Cardiac septum (tissue), 1 donor: ENCODE measurements around the gene RITA1. TPM values are rescaled to one million over a fixed set of nuclear protein-coding genes. Genes with fewer than 3 reads are reported as not detected.

Experiments used
- DNase-seq: peaks from one replicate; pipeline ENCODE4 v3.0.0-alpha.2; 2020; ENCODE audit warnings: low spot score
- intact Hi-C: fragments of 100-400 bp; cut with DNase I; formaldehyde crosslinking; loops from one replicate; pipeline ENCODE4 v1.14.0; 2022
- microRNA-seq: library from miRNA; unstranded; fragments of <30 nt; microRNA quantifications from one replicate; pipeline ENCODE4 v1.2.0, GENCODE V29; 2020
- total RNA-seq: library from RNA; stranded (reverse); fragmentation: NEBNext Ultra II Directional; extraction: Animal tissue kit (Norgen Biotek cat#: 25700); gene quantifications from one replicate; pipeline ENCODE4 v1.2.1, GENCODE V29; 2021
- donor health status: DM: no; HTN: no; CAD: no.

Gene RITA1
- total RNA-seq, 1 donor from 2014 or later: 11.0 TPM

- DNase-seq: peak; percentile 33
- intact Hi-C loops: loop anchor here (5.0 kb wide), 1 partner anchor 34 kb away; no protein-coding TSS in a partner anchor
Measured at GRCh38 chr12:113238309-113238708, 52.8 kb downstream of the RITA1 start.

GRCh38 chr12:113239288-113239771 lies 53.8 kb downstream of the RITA1 start:
- intact Hi-C loops: loop anchor here (5.0 kb wide), 1 partner anchor 33 kb away; no protein-coding TSS in a partner anchor
- peak; percentile 12 for DNase-seq

GRCh38 chr12:113239811-113240331 lies 54.4 kb downstream of the RITA1 start:
- peak; percentile 73 for DNase-seq
- intact Hi-C loops: loop anchor here (5.0 kb wide), 1 partner anchor 32 kb away; no protein-coding TSS in a partner anchor

GRCh38 chr12:113240395-113240794 lies 54.9 kb downstream of the RITA1 start:
- intact Hi-C loops: no loop called here
- no peak for DNase-seq

- intact Hi-C loops: no loop called here
- DNase-seq: no peak
Measured at GRCh38 chr12:113241191-113242025, 55.9 kb downstream of the RITA1 start.

Small RNA genes within 50 kb of the gene (microRNA-seq; reads per million reads assigned to microRNA genes)
- gene MIR7106: not detected

Other genes starting within 250 kb of the RITA1 start
- gene OAS3, start 247.2 kb upstream of the RITA1 start, total RNA-seq: 6.4 TPM
- 6.4 TPM for gene OAS2, start 207.2 kb upstream of the RITA1 start, total RNA-seq
- gene DTX1, start 129.0 kb upstream of the RITA1 start, total RNA-seq: 2.6 TPM
- gene RASAL1, start 50.0 kb upstream of the RITA1 start, total RNA-seq: not detected
- gene CFAP73, start 36.0 kb upstream of the RITA1 start, total RNA-seq: not detected
- gene DDX54, start 243 bp upstream of the RITA1 start, total RNA-seq: 35.5 TPM
- gene TPCN1, start 35.7 kb downstream of the RITA1 start, total RNA-seq: 77.1 TPM
- 11.0 TPM for gene SLC8B1, start 149.4 kb downstream of the RITA1 start, total RNA-seq
- 30.8 TPM for gene PLBD2, start 172.9 kb downstream of the RITA1 start, total RNA-seq
- 0.81 TPM for gene SDS, start 218.2 kb downstream of the RITA1 start, total RNA-seq
- 11.5 TPM for gene SDSL, start 236.7 kb downstream of the RITA1 start, total RNA-seq